Vagina (tissue), 2 donors: ENCODE measurements around the gene SHC1. TPM values are rescaled to one million over a fixed set of nuclear protein-coding genes. Genes with fewer than 3 reads are reported as not detected.
A peak's percentile ranks its signal among the peaks of the same experiment; 100 is the strongest.

ENCODE experiments used
- DNase-seq, 2 donors: peaks; one replicate each; pipeline ENCODE4 v3.0.0-alpha.2; 2017; ENCODE audit errors: extremely low spot score in 2 of 2
- H3K27ac ChIP-seq: fragments of 200-600 bp; sonication (generic); one replicate; pipeline ENCODE4 v1.5.1; 2019
- H3K27me3 ChIP-seq: fragments of 200-600 bp; sonication (generic); one replicate; pipeline ENCODE4 v1.5.1; 2019
- H3K36me3 ChIP-seq, 2 donors: fragments of 200-600 bp; sonication (generic); one replicate each; pipeline ENCODE4 v1.5.1; 2017 to 2019
- H3K4me1 ChIP-seq: fragments of 200-600 bp; sonication (generic); one replicate; pipeline ENCODE4 v1.5.1; 2019
- H3K4me3 ChIP-seq, 2 donors: fragments of 200-600 bp; sonication (generic); 1 replicate in 1 of 2; 2 replicates in 1 of 2; pipeline ENCODE4 v1.5.1; 2016 to 2019
- H3K9me3 ChIP-seq: fragments of 200-600 bp; sonication (generic); one replicate; pipeline ENCODE4 v1.5.1; 2019
- POLR2A ChIP-seq, 2 donors: fragments of 450-650 bp; IDR thresholded peaks; one replicate each; pipeline ENCODE4 v1.6.1; 2017; ENCODE audit warnings: antibody characterized with exemption in 2 of 2, mild to moderate bottlenecking in 2 of 2, moderate library complexity in 2 of 2
- POLR2AphosphoS5 ChIP-seq, 2 donors: sonication (generic); formaldehyde crosslinking; IDR thresholded peaks; one replicate each; pipeline ENCODE4 v1.9.0; 2017; ENCODE audit warnings: antibody characterized with exemption in 2 of 2, mild to moderate bottlenecking in 2 of 2, low read depth in 1 of 2; ENCODE audit not compliant: insufficient read depth in 1 of 2
- intact Hi-C: fragments of 100-400 bp; cut with DNase I; formaldehyde crosslinking; loops from one replicate; pipeline ENCODE4 v1.15.1; 2023
- total RNA-seq: library from RNA; depleted of rRNA; stranded (reverse); fragments of >200 nt; gene quantifications from one replicate; pipeline ENCODE4 v1.2.3, GENCODE V29; 2016
- TF ChIP-seq, protein P1 (sequence below), 3 experiments: fragments of 450-650 bp in 2 of 3; fragments of 200-600 bp in 1 of 3; sonication (generic) in 1 of 3; IDR thresholded peaks; one replicate each; pipeline ENCODE4 v1.5.1; 2017 to 2019; ENCODE audit warnings: antibody characterized with exemption in 3 of 3, mild to moderate bottlenecking in 2 of 3, moderate library complexity in 2 of 3

The SHC1 gene
- total RNA-seq, 1 donor from 2014 or later = 110 TPM

DNA sequence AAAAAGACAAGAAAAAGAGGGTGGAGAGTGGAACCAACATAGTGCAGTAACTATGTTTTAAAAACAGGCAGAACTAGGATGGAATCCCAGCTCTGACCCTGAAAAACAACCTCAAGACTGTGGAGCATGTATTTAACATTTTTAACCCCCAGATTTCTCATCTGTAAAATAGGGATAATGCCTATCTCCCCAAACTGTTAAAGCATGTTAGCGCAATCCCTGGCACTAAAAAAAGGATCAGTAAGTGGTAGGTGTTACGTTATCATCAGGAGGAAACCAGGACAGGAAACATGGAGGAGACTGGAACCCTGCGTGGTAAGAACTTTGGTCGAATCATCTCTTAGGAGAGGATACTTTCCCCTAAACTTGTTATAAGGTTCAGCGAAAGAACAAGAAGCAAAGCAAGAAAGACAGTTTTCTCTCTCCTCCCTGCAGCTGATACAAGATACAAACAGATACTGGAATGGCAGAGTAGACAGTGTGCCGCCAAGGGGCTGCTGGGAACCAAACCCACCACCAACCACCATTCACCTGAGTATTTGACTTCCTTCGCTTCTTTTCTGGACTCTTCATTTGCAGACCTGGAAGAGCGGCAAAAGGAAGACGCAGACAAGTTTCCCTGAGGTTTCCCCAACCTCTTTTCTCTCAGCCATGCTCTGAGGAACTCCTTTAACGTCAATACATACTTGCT is 10.0 kb downstream of the SHC1 start:
- H3K27me3 ChIP-seq = no peaks in the 10 kb centered on the region
- peaks cover 49% of the 10 kb centered on the region for H3K4me1 ChIP-seq
- H3K4me3 ChIP-seq = peak overlapping the region; percentile 73 to 91
- peaks cover 0 to 30% of the 10 kb centered on the region in 2 donors for H3K36me3 ChIP-seq
- intact Hi-C loops = loop anchor here (5.0 to 10.0 kb wide), 2 partner anchors 57 to 104 kb away; partner anchors contain the start of gene EFNA4
- peak overlapping the region; percentile 97 for H3K27ac ChIP-seq
- no peak for DNase-seq
- H3K9me3 ChIP-seq = no peaks in the 10 kb centered on the region
- TF ChIP-seq, protein P1, sequence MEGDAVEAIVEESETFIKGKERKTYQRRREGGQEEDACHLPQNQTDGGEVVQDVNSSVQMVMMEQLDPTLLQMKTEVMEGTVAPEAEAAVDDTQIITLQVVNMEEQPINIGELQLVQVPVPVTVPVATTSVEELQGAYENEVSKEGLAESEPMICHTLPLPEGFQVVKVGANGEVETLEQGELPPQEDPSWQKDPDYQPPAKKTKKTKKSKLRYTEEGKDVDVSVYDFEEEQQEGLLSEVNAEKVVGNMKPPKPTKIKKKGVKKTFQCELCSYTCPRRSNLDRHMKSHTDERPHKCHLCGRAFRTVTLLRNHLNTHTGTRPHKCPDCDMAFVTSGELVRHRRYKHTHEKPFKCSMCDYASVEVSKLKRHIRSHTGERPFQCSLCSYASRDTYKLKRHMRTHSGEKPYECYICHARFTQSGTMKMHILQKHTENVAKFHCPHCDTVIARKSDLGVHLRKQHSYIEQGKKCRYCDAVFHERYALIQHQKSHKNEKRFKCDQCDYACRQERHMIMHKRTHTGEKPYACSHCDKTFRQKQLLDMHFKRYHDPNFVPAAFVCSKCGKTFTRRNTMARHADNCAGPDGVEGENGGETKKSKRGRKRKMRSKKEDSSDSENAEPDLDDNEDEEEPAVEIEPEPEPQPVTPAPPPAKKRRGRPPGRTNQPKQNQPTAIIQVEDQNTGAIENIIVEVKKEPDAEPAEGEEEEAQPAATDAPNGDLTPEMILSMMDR (IDR thresholded peaks at IDR 0.05) = no peak
- TF ChIP-seq POLR2AphosphoS5 (IDR thresholded peaks at IDR 0.05; ENCODE audit: insufficient read depth in 1 of 2, low read depth in 1 of 2) (no peak), POLR2A (IDR thresholded peaks at IDR 0.05) (no peak)

DNA sequence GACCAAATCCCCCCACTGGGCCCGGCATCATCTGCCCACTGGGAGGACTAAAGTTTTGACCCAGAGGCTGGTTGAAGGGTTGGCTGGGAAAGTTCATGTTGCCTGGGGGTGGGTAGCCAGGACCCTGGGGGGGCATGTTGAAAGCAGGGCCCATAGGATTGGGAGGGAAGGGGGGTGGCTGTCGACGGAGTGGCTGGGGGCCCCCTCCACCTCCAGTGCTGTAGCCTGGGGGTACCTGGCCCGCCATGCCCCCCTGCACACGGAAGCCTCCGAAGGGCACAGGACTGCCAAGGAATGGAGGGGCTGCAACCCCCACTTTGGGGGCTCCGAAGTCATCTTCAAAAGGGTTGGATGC is 11.1 kb downstream of the SHC1 start:
- peaks cover 61% of the 10 kb centered on the region for H3K4me1 ChIP-seq

DNA sequence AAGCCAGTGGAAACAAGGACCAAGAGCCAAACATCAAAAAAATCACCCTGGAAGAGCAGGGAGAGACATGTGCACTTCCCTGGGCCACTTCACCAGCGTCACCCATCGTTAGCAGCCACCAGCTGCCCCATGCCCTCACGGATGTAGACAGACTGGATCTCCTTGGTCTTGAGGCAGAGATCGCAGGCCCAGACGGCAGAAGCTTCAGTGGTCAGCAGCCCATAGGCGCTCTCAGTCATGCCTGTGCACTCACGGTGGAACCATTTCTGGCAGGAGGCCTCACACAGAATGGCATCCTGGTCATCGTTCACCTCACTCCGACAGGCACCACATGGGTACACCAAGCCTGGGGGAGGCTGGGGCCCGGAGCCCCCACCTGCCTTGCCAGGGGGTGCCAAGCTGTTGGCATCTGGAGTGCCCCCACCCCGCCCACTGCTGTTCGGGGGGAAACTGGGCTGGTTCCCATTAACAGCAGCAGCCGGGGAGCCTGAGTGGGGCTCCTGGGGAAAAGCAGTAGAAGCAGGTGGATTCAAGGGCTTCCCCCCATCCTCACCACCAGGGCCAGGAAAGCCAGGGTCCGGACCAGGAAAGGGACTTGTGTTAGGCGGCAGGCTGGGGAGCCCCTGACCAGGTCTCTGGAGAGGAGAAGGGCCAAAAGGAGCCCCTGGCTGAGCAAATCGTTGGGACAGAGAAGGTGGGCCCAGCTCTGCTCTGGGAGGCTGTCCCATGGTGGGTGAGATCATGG is 11.7 kb downstream of the SHC1 start:
- no peak for DNase-seq
- intact Hi-C loops = no loop called here
- Histone ChIP-seq H3K27ac (no peak overlapping the region), H3K36me3 (peaks cover 0 to 15% of the 10 kb centered on the region in 2 donors), H3K4me3 (no peak overlapping the region), H3K9me3 (no peaks in the 10 kb centered on the region), H3K4me1 (peaks cover 67% of the 10 kb centered on the region), H3K27me3 (no peaks in the 10 kb centered on the region)
- TF ChIP-seq POLR2AphosphoS5 (IDR thresholded peaks at IDR 0.05; ENCODE audit: insufficient read depth in 1 of 2, low read depth in 1 of 2) (no peak), POLR2A (IDR thresholded peaks at IDR 0.05) (no peak)
- TF ChIP-seq, protein P1 (IDR thresholded peaks at IDR 0.05) = no peak

More for the DNA sequence above, 11.1 kb downstream of the SHC1 start:
- Histone ChIP-seq H3K27me3 (no peaks in the 10 kb centered on the region), H3K27ac (no peak overlapping the region), H3K36me3 (peaks cover 0 to 20% of the 10 kb centered on the region in 2 donors), H3K4me3 (no peak overlapping the region), H3K9me3 (no peaks in the 10 kb centered on the region)
- intact Hi-C loops = no loop called here
- no peak for TF ChIP-seq POLR2AphosphoS5 (IDR thresholded peaks at IDR 0.05; ENCODE audit: insufficient read depth in 1 of 2, low read depth in 1 of 2)
- no peak for DNase-seq

DNA sequence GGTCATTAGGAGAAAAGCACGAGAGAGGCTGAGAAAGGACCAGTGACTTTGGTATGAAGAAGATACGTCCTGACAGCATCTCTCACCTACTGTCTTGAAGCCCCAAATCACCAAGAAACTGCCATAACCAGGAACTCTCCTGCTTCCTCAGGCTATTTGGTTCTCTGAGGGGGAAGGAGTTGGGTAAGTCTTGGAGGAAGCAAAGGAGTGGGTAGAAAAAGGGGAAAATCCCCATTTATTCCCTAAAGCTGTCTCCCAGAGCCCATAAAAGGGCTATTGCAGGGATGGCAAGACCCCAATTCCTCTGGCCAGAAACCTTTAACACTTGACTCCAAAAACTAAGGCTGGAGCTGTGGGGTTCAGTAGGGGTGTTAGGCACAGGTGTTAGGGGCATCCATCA is 12.5 kb downstream of the SHC1 start:
- TF ChIP-seq POLR2AphosphoS5 (IDR thresholded peaks at IDR 0.05; ENCODE audit: insufficient read depth in 1 of 2, low read depth in 1 of 2) (no peak), POLR2A (IDR thresholded peaks at IDR 0.05) (no peak)
- TF ChIP-seq, protein P1 (IDR thresholded peaks at IDR 0.05) = no peak
- peaks cover 0 to 8% of the 10 kb centered on the region in 2 donors for H3K36me3 ChIP-seq
- no peaks in the 10 kb centered on the region for H3K27me3 ChIP-seq
- DNase-seq = no peak
- H3K4me3 ChIP-seq = no peak overlapping the region
- no peaks in the 10 kb centered on the region for H3K9me3 ChIP-seq
- intact Hi-C loops = no loop called here
- peaks cover 72% of the 10 kb centered on the region for H3K4me1 ChIP-seq
- H3K27ac ChIP-seq = no peak overlapping the region

DNA sequence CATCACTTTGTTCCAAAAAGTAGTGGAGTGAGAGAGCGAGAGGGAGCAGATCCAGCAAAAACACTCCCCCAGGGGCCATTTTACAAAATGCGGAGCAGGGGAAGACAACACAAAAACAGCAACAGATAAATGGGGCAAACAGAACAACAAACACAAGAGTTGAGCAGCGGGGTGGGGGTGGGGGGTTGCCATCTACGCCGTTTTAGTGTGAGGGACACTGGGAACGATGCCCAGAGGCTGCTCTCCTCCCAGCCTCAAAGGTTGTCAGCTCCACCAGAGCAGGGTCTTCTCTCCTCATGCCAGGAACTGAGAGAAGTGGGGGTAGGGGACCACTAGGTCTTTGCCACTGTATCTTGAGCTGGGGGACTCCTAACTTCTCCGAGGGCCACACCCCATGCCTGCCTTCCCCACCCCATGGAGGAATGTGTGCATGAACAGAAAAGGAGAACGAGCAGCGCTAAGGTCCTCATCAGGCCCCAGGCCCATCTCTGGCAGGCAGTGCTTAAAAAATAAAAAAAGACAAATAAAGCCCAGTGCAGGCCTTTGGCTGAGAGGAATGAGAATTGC is 13.4 kb downstream of the SHC1 start:
- H3K27me3 ChIP-seq = no peaks in the 10 kb centered on the region
- peak overlapping the region; percentile 68 for H3K27ac ChIP-seq
- H3K9me3 ChIP-seq = no peaks in the 10 kb centered on the region
- TF ChIP-seq POLR2A (IDR thresholded peaks at IDR 0.05) = no peak
- H3K4me1 ChIP-seq = peaks cover 66% of the 10 kb centered on the region
- DNase-seq = no peak
- H3K36me3 ChIP-seq = peaks cover 0 to 8% of the 10 kb centered on the region in 2 donors
- intact Hi-C loops = no loop called here
- H3K4me3 ChIP-seq = no peak overlapping the region
